ENCODE measurements around the gene PRDM15.

The PRDM15 gene

GRCh38 chr21:41763398-41763931, 115.7 kb downstream of the PRDM15 start:
- Mint-ChIP-seq H3K9me3 (no peaks in the 10 kb centered on the region), H3K4me3 (no peak overlapping the region), H3K4me1 (peaks cover 47% of the 10 kb centered on the region), H3K27me3 (peaks cover 84% of the 10 kb centered on the region), H3K27ac (no peak overlapping the region)
- ATAC-seq (no peak), DNase-seq (no peak)

- no peaks in the 10 kb centered on the region for H3K9me3 Mint-ChIP-seq
- peaks cover 40% of the 10 kb centered on the region for H3K4me1 Mint-ChIP-seq
- ATAC-seq, result no peak
- no peak overlapping the region for H3K27ac Mint-ChIP-seq
- peaks cover 77% of the 10 kb centered on the region for H3K27me3 Mint-ChIP-seq
- no peak for DNase-seq
- H3K4me3 Mint-ChIP-seq, result no peak overlapping the region
Observed at GRCh38 chr21:41762753-41763152, 116.4 kb downstream of the PRDM15 start.

GRCh38 chr21:41761934-41762635, 117.1 kb downstream of the PRDM15 start:
- DNase-seq (no peak), ATAC-seq (no peak)
- Mint-ChIP-seq H3K4me3 (no peak overlapping the region), H3K9me3 (no peaks in the 10 kb centered on the region), H3K27ac (no peak overlapping the region), H3K4me1 (peaks cover 33% of the 10 kb centered on the region), H3K27me3 (peaks cover 71% of the 10 kb centered on the region)

GRCh38 chr21:41761211-41761933, 117.8 kb downstream of the PRDM15 start:
- H3K27me3 Mint-ChIP-seq, result peaks cover 67% of the 10 kb centered on the region
- peak overlapping the region; percentile 17 to 44 for H3K4me3 Mint-ChIP-seq
- peaks cover 31% of the 10 kb centered on the region for H3K4me1 Mint-ChIP-seq

GRCh38 chr21:41760411-41760810, 118.7 kb downstream of the PRDM15 start:
- DNase-seq (no peak), ATAC-seq (no peak)
- Mint-ChIP-seq H3K4me1 (peaks cover 32% of the 10 kb centered on the region), H3K4me3 (peak overlapping the region in 1 of 2 donors; percentile 31), H3K27me3 (peaks cover 61% of the 10 kb centered on the region), H3K9me3 (no peaks in the 10 kb centered on the region), H3K27ac (no peak overlapping the region)

More at GRCh38 chr21:41761211-41761933, 117.8 kb downstream of the PRDM15 start:
- ATAC-seq (peak; percentile 31), DNase-seq (no peak)
- Mint-ChIP-seq H3K9me3 (no peaks in the 10 kb centered on the region), H3K27ac (no peak overlapping the region)

GRCh38 chr21:41759926-41760325, 119.2 kb downstream of the PRDM15 start:
- peaks cover 32% of the 10 kb centered on the region for H3K4me1 Mint-ChIP-seq
- H3K9me3 Mint-ChIP-seq, result no peaks in the 10 kb centered on the region
- DNase-seq (no peak), ATAC-seq (no peak)
- no peak overlapping the region for H3K4me3 Mint-ChIP-seq
- H3K27ac Mint-ChIP-seq, result no peak overlapping the region
- peaks cover 56% of the 10 kb centered on the region for H3K27me3 Mint-ChIP-seq

GRCh38 chr21:41759214-41759840, 119.8 kb downstream of the PRDM15 start:
- ATAC-seq, result no peak
- peaks cover 50% of the 10 kb centered on the region for H3K27me3 Mint-ChIP-seq

GRCh38 chr21:41758550-41758949, 120.6 kb downstream of the PRDM15 start:
- ATAC-seq (no peak), DNase-seq (no peak)
- H3K4me1 Mint-ChIP-seq, result peaks cover 32% of the 10 kb centered on the region
- H3K9me3 Mint-ChIP-seq, result no peaks in the 10 kb centered on the region
- H3K4me3 Mint-ChIP-seq, result no peak overlapping the region
- H3K27me3 Mint-ChIP-seq, result peaks cover 42% of the 10 kb centered on the region
- H3K27ac Mint-ChIP-seq, result no peak overlapping the region

More at GRCh38 chr21:41759214-41759840, 119.8 kb downstream of the PRDM15 start:
- no peak overlapping the region for H3K4me3 Mint-ChIP-seq
- DNase-seq, result no peak
- peaks cover 32% of the 10 kb centered on the region for H3K4me1 Mint-ChIP-seq
- H3K9me3 Mint-ChIP-seq, result no peaks in the 10 kb centered on the region
- no peak overlapping the region for H3K27ac Mint-ChIP-seq

GRCh38 chr21:41755934-41756773, 123.0 kb downstream of the PRDM15 start:
- DNase-seq (no peak), ATAC-seq (no peak)
- Mint-ChIP-seq H3K27me3 (peaks cover 18% of the 10 kb centered on the region), H3K27ac (no peak overlapping the region), H3K9me3 (no peaks in the 10 kb centered on the region), H3K4me1 (peaks cover 17% of the 10 kb centered on the region), H3K4me3 (no peak overlapping the region)

- Mint-ChIP-seq H3K4me1 (peaks cover 10% of the 10 kb centered on the region), H3K27me3 (peaks cover 11% of the 10 kb centered on the region), H3K4me3 (no peak overlapping the region), H3K9me3 (no peaks in the 10 kb centered on the region), H3K27ac (no peak overlapping the region)
- DNase-seq (no peak), ATAC-seq (no peak)
Observed at GRCh38 chr21:41755258-41755933, 123.7 kb downstream of the PRDM15 start.

GRCh38 chr21:41754479-41754891, 124.7 kb downstream of the PRDM15 start:
- Mint-ChIP-seq H3K27me3 (peaks cover 2% of the 10 kb centered on the region), H3K4me3 (no peak overlapping the region), H3K27ac (no peak overlapping the region), H3K9me3 (no peaks in the 10 kb centered on the region), H3K4me1 (peaks cover 8% of the 10 kb centered on the region)
- no peak for DNase-seq
- ATAC-seq, result no peak

GRCh38 chr21:41753006-41753898, 125.9 kb downstream of the PRDM15 start:
- DNase-seq (no peak), ATAC-seq (no peak)
- H3K4me3 Mint-ChIP-seq, result no peak overlapping the region
- no peak overlapping the region for H3K27ac Mint-ChIP-seq
- H3K4me1 Mint-ChIP-seq, result peaks cover 8% of the 10 kb centered on the region
- no peaks in the 10 kb centered on the region for H3K27me3 Mint-ChIP-seq
- H3K9me3 Mint-ChIP-seq, result no peaks in the 10 kb centered on the region

GRCh38 chr21:41752231-41752681, 126.9 kb downstream of the PRDM15 start:
- Mint-ChIP-seq H3K27me3 (no peaks in the 10 kb centered on the region), H3K4me3 (no peak overlapping the region), H3K4me1 (peaks cover 8% of the 10 kb centered on the region), H3K9me3 (no peaks in the 10 kb centered on the region), H3K27ac (no peak overlapping the region)
- ATAC-seq (no peak), DNase-seq (no peak)

GRCh38 chr21:41751611-41752011, 127.5 kb downstream of the PRDM15 start:
- Mint-ChIP-seq H3K4me1 (peaks cover 8% of the 10 kb centered on the region), H3K4me3 (no peak overlapping the region), H3K9me3 (no peaks in the 10 kb centered on the region), H3K27ac (no peak overlapping the region), H3K27me3 (no peaks in the 10 kb centered on the region)
- DNase-seq (no peak), ATAC-seq (no peak)
